K562 (cell line): ENCODE data around the gene SRRM5.

Source experiments
- EP300 ChIP-seq: IDR thresholded peaks from 2 replicates; pipeline ENCODE4 v1.6.1; 2012; ENCODE audit warnings: low read length, improper control_type of control experiment
- FOXK2 ChIP-seq, 2 experiments: fragments of 450-650 bp; IDR thresholded peaks in 1 of 2; conservative IDR thresholded peaks in 1 of 2; 2 replicates each; pipeline ENCODE4 v1.6.1; 2016; ENCODE audit warnings: low read depth in 2 of 2, mild to moderate bottlenecking in 1 of 2
- JUN ChIP-seq, 2 experiments: sonication (generic) in 1 of 2; formaldehyde crosslinking in 1 of 2; IDR thresholded peaks; 2 replicates each; pipeline versions ENCODE4 v1.6.1 to v1.8.0; 2012 to 2022; ENCODE audit warnings: borderline replicate concordance in 2 of 2, mild to moderate bottlenecking in 2 of 2, improper control_type of control experiment in 1 of 2, low read depth in 1 of 2, low read length in 1 of 2, missing genetic modification reagents in 1 of 2
- NCOR1 ChIP-seq: fragments of 450-650 bp; IDR thresholded peaks from 2 replicates; pipeline ENCODE4 v1.6.1; 2016; ENCODE audit warnings: mild to moderate bottlenecking, moderate library complexity
- POLR2AphosphoS5 ChIP-seq: IDR thresholded peaks from 2 replicates; pipeline ENCODE4 v1.6.1; 2011; ENCODE audit warnings: mild to moderate bottlenecking, low read depth, low read length, moderate library complexity; ENCODE audit not compliant: control insufficient read depth, insufficient read depth
- SIN3A ChIP-seq, 2 experiments: fragments of 150-350 bp in 1 of 2; IDR thresholded peaks; 2 replicates each; pipeline ENCODE4 v1.6.1; 2011 to 2016; ENCODE audit warnings: borderline replicate concordance in 2 of 2, low read depth in 2 of 2, low read length in 2 of 2, mild to moderate bottlenecking in 2 of 2, moderate library complexity in 2 of 2; ENCODE audit not compliant: control insufficient read depth in 1 of 2
- SRSF9 ChIP-seq: fragments of 200-400 bp; formaldehyde crosslinking; IDR thresholded peaks from 2 replicates; pipeline ENCODE4 v1.6.1; 2017; ENCODE audit warnings: low read depth, low read length, borderline replicate concordance
- YY1 ChIP-seq, 3 experiments: IDR thresholded peaks; 2 replicates each; pipeline ENCODE4 v1.6.1; 2011; ENCODE audit warnings: low read length in 2 of 3, mild to moderate bottlenecking in 2 of 3, moderate library complexity in 2 of 3, borderline replicate concordance in 1 of 3, control low read depth in 1 of 3, low read depth in 1 of 3; ENCODE audit not compliant: insufficient read depth in 3 of 3, insufficient replicate concordance in 2 of 3, control insufficient read depth in 1 of 3, insufficient read length in 1 of 3; ENCODE audit errors: extremely low read depth in 1 of 3
- ZNF445 ChIP-seq: fragments of 250-450 bp; sonication (Bioruptor Pico); IDR thresholded peaks from 2 replicates; pipeline ENCODE4 v1.4.0; 2020; ENCODE audit warnings: low read depth, mild to moderate bottlenecking, moderate library complexity
- ZNF561 ChIP-seq: fragments of 450-650 bp; formaldehyde crosslinking; conservative IDR thresholded peaks from 2 replicates; pipeline ENCODE4 v1.4.0; 2020; ENCODE audit warnings: mild to moderate bottlenecking, moderate library complexity
- TF ChIP-seq, protein P1 (sequence below): fragments of 250-450 bp; sonication (Bioruptor Pico); IDR thresholded peaks from 2 replicates; pipeline ENCODE4 v1.5.1; 2021; ENCODE audit warnings: mild to moderate bottlenecking
- TF ChIP-seq, protein P2 (sequence below), 3 experiments: IDR thresholded peaks in 2 of 3; conservative IDR thresholded peaks in 1 of 3; 2 replicates each; pipeline ENCODE4 v1.5.1; 2011 to 2012; ENCODE audit warnings: low read length in 3 of 3, mild to moderate bottlenecking in 3 of 3, control low read depth in 2 of 3, improper control_type of control experiment in 1 of 3, inconsistent platforms in 1 of 3, low read depth in 1 of 3, mixed read lengths in 1 of 3, moderate library complexity in 1 of 3; ENCODE audit not compliant: insufficient read depth in 2 of 3
- TF ChIP-seq, protein P3 (sequence below), 2 experiments: fragments of 450-650 bp in 1 of 2; sonication (generic) in 1 of 2; formaldehyde crosslinking in 1 of 2; IDR thresholded peaks in 1 of 2; conservative IDR thresholded peaks in 1 of 2; 2 replicates each; pipeline versions ENCODE4 v1.6.1 to v1.8.1; 2016 to 2023; ENCODE audit warnings: mild to moderate bottlenecking in 2 of 2, moderate library complexity in 2 of 2, inconsistent platforms in 1 of 2, missing genetic modification reagents in 1 of 2

DNA sequence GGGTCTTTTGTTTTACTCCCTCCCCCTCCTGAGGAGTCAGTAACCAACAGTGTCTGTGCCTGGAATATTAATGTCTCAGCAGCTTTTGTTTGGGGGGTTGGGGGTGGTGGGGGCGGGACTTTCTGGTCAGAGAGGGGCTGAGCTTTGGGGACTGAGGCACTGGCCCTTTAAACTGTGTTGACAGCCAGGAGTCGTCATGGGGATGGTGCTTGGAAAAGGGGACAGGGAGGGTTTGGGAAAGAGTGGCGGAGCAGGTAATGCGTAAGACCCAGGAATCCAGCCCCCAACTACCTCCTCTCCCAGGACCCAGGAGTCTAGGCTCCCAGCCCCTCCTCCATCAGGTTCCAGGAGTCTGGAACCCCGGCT, 22.6 kb downstream of the SRRM5 start:
- TF ChIP-seq SRSF9 = no peak
- TF ChIP-seq, protein P1, sequence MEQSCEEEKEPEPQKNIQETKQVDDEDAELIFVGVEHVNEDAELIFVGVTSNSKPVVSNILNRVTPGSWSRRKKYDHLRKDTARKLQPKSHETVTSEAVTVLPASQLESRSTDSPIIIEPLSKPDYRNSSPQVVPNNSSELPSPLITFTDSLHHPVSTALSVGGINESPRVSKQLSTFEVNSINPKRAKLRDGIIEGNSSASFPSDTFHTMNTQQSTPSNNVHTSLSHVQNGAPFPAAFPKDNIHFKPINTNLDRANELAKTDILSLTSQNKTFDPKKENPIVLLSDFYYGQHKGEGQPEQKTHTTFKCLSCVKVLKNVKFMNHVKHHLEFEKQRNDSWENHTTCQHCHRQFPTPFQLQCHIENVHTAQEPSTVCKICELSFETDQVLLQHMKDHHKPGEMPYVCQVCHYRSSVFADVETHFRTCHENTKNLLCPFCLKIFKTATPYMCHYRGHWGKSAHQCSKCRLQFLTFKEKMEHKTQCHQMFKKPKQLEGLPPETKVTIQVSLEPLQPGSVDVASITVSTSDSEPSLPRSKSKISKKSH (CRISPR knock-in tag) = no peak
- no peak for TF ChIP-seq YY1 (IDR thresholded peaks at IDR 0.05; ENCODE audit: borderline replicate concordance in 1 of 3, control insufficient read depth in 1 of 3, extremely low read depth in 1 of 3, insufficient read depth in 3 of 3, insufficient read length in 1 of 3, insufficient replicate concordance in 2 of 3, low read depth in 1 of 3, low read length in 2 of 3)
- no peak for TF ChIP-seq JUN (IDR thresholded peaks at IDR 0.05; ENCODE audit: borderline replicate concordance, low read depth, low read length)
- TF ChIP-seq JUN (CRISPR knock-in tag; IDR thresholded peaks at IDR 0.05; ENCODE audit: borderline replicate concordance) = no peak
- TF ChIP-seq SIN3A (IDR thresholded peaks at IDR 0.05; ENCODE audit: borderline replicate concordance in 2 of 2, control insufficient read depth in 1 of 2, low read depth in 2 of 2, low read length in 2 of 2) = no peak
- TF ChIP-seq, protein P2, sequence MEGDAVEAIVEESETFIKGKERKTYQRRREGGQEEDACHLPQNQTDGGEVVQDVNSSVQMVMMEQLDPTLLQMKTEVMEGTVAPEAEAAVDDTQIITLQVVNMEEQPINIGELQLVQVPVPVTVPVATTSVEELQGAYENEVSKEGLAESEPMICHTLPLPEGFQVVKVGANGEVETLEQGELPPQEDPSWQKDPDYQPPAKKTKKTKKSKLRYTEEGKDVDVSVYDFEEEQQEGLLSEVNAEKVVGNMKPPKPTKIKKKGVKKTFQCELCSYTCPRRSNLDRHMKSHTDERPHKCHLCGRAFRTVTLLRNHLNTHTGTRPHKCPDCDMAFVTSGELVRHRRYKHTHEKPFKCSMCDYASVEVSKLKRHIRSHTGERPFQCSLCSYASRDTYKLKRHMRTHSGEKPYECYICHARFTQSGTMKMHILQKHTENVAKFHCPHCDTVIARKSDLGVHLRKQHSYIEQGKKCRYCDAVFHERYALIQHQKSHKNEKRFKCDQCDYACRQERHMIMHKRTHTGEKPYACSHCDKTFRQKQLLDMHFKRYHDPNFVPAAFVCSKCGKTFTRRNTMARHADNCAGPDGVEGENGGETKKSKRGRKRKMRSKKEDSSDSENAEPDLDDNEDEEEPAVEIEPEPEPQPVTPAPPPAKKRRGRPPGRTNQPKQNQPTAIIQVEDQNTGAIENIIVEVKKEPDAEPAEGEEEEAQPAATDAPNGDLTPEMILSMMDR (IDR thresholded peaks at IDR 0.05 in 2 of 3, conservative IDR thresholded peaks at IDR 0.05 in 1 of 3; ENCODE audit: insufficient read depth in 2 of 3, low read depth in 1 of 3, low read length in 3 of 3) = no peak
- TF ChIP-seq FOXK2 (conservative IDR thresholded peaks at IDR 0.05 in 1 of 2, IDR thresholded peaks at IDR 0.05 in 1 of 2; ENCODE audit: low read depth in 2 of 2) = no peak
- TF ChIP-seq POLR2AphosphoS5 = no peak
- no peak for TF ChIP-seq ZNF445 (CRISPR knock-in tag)
- TF ChIP-seq, protein P3, sequence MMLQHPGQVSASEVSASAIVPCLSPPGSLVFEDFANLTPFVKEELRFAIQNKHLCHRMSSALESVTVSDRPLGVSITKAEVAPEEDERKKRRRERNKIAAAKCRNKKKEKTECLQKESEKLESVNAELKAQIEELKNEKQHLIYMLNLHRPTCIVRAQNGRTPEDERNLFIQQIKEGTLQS (IDR thresholded peaks at IDR 0.05) = no peak
- TF ChIP-seq, protein P3 (CRISPR knock-in tag; conservative IDR thresholded peaks at IDR 0.05) = no peak
- no peak for TF ChIP-seq NCOR1
- TF ChIP-seq EP300 = no peak
- no peak for TF ChIP-seq ZNF561 (CRISPR knock-in tag)
